ENCODE results near the gene APOL1. TPM values are rescaled to one million over a fixed set of nuclear protein-coding genes. Genes with fewer than 3 reads are reported as not detected.

APOL1 gene
- total and polyA plus RNA-seq, 10 donors: 10.0 to 108 (median 44.7) TPM

GRCh38 chr22:36305813-36306212 lies 52.9 kb downstream of the APOL1 start:
- intact Hi-C loops (cut with DNase I; ENCODE audit: low total_unique reads): no loop called here
- Histone ChIP-seq H3K27me3 (replicated peaks in 1 of 7) (no peaks in the 10 kb centered on the region), H3K4me1 (peaks cover 4 to 53% (median 14%) of the 10 kb centered on the region in 6 donors), H3K36me3 (peaks cover 22 to 100% (median 99%) of the 10 kb centered on the region in 6 donors), H3K27ac (peak overlapping the region in 4 of 8 donors; percentile 6 to 43 (median 30)), H3K4me3 (no peak overlapping the region), H3K9me3 (no peaks in the 10 kb centered on the region)
- 85 to 92% (median 90%) methylated on average over 17 to 19 of the region's 19 CpGs for WGBS, 5 donors
- TF ChIP-seq POLR2AphosphoS5 (IDR thresholded peaks at IDR 0.05): peak; percentile 31 to 78 (median 47)
- TF ChIP-seq, protein P1, sequence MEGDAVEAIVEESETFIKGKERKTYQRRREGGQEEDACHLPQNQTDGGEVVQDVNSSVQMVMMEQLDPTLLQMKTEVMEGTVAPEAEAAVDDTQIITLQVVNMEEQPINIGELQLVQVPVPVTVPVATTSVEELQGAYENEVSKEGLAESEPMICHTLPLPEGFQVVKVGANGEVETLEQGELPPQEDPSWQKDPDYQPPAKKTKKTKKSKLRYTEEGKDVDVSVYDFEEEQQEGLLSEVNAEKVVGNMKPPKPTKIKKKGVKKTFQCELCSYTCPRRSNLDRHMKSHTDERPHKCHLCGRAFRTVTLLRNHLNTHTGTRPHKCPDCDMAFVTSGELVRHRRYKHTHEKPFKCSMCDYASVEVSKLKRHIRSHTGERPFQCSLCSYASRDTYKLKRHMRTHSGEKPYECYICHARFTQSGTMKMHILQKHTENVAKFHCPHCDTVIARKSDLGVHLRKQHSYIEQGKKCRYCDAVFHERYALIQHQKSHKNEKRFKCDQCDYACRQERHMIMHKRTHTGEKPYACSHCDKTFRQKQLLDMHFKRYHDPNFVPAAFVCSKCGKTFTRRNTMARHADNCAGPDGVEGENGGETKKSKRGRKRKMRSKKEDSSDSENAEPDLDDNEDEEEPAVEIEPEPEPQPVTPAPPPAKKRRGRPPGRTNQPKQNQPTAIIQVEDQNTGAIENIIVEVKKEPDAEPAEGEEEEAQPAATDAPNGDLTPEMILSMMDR (IDR thresholded peaks at IDR 0.05 in 8 of 11, conservative IDR thresholded peaks at IDR 0.05 in 3 of 11): no peak
- no peak for DNase-seq

GRCh38 chr22:36306227-36306626 lies 53.3 kb downstream of the APOL1 start:
- peak overlapping the region in 4 of 8 donors; percentile 6 to 43 (median 30) for H3K27ac ChIP-seq
- no peak overlapping the region for H3K4me3 ChIP-seq
- TF ChIP-seq POLR2AphosphoS5 (IDR thresholded peaks at IDR 0.05): peak; percentile 25 to 71 (median 49)
- TF ChIP-seq POLR2A (IDR thresholded peaks at IDR 0.05): no peak
- TF ChIP-seq, protein P1 (IDR thresholded peaks at IDR 0.05 in 8 of 11, conservative IDR thresholded peaks at IDR 0.05 in 3 of 11): no peak
- WGBS, 5 donors: 82 to 88% (median 85%) methylated on average over 14 to 18 of the region's 18 CpGs
- intact Hi-C loops (cut with DNase I; ENCODE audit: low total_unique reads): no loop called here
- DNase-seq: no peak
- no peaks in the 10 kb centered on the region for H3K9me3 ChIP-seq
- peaks cover 4 to 49% (median 10%) of the 10 kb centered on the region in 6 donors for H3K4me1 ChIP-seq
- peaks cover 25 to 100% (median 99%) of the 10 kb centered on the region in 6 donors for H3K36me3 ChIP-seq
- no peaks in the 10 kb centered on the region for H3K27me3 ChIP-seq (replicated peaks in 1 of 7)

GRCh38 chr22:36308880-36309279 lies 55.9 kb downstream of the APOL1 start:
- 61 to 88% (median 76%) methylated on average over 15 to 17 of the region's 17 CpGs for WGBS, 5 donors
- intact Hi-C loops (cut with DNase I; ENCODE audit: low total_unique reads): no loop called here
- TF ChIP-seq POLR2A (IDR thresholded peaks at IDR 0.05): no peak
- peak; percentile 52 to 86 (median 71) for TF ChIP-seq POLR2AphosphoS5 (IDR thresholded peaks at IDR 0.05)
- Histone ChIP-seq H3K4me3 (no peak overlapping the region), H3K27me3 (replicated peaks in 1 of 7) (no peaks in the 10 kb centered on the region), H3K4me1 (peaks cover 0 to 37% (median 0%) of the 10 kb centered on the region in 6 donors), H3K27ac (peak overlapping the region in 5 of 8 donors; percentile 5 to 62 (median 40)), H3K9me3 (no peaks in the 10 kb centered on the region), H3K36me3 (peaks cover 31 to 100% (median 97%) of the 10 kb centered on the region in 6 donors)
- no peak for DNase-seq

DNA sequence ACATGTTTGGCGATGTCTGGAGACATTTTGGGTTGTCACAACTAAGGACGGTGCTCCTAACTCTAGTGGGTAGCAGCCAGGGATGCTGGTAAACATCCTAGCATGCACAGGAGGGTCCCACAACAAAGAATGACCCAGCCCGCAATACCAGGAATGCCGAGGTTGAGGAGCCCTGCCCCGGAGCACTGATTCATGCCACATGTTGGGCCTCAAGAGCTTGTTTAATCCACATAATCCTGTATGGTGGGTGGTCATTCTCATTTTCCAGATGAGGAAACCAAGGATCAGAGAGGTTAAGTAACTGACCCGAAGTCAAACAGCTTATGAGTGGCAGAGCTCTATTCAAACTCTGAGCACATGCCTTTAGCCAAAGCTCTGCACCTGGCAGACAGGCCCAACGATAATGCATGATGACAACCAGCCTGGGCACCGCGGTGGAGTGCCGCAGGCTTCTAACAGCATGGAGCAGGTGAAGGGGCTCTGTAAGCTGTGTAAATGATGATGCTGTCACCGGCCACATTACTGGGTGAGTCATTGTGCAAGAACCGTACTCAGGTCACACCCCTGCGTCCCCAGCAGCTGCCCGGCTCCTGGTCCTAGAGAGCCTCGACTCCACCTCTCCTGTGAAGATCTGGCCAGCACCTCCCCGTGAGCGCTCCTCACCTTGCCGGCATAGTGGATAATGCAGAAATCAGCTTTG lies 58.6 kb downstream of the APOL1 start:
- Histone ChIP-seq H3K27ac (peak overlapping the region in 1 of 8 donors; percentile 33), H3K36me3 (peaks cover 28 to 100% (median 95%) of the 10 kb centered on the region in 6 donors), H3K4me1 (peaks cover 0 to 42% (median 2%) of the 10 kb centered on the region in 6 donors), H3K4me3 (no peak overlapping the region), H3K27me3 (replicated peaks in 1 of 7) (no peaks in the 10 kb centered on the region), H3K9me3 (no peaks in the 10 kb centered on the region)
- intact Hi-C loops (cut with DNase I; ENCODE audit: low total_unique reads): no loop called here
- no peak for DNase-seq
- TF ChIP-seq, protein P1 (IDR thresholded peaks at IDR 0.05 in 8 of 11, conservative IDR thresholded peaks at IDR 0.05 in 3 of 11): no peak
- peak in 2 of 3 donors; percentile 4 to 43 for TF ChIP-seq POLR2AphosphoS5 (IDR thresholded peaks at IDR 0.05)
- WGBS, 5 donors: 75 to 85% (median 83%) methylated on average over 17 to 18 of the region's 18 CpGs
